ENCODE data around the gene PEX1. TPM values are rescaled to one million over a fixed set of nuclear protein-coding genes. Genes with fewer than 3 reads are reported as not detected.
A peak's percentile ranks its signal among the peaks of the same experiment; 100 is the strongest.
"Not testable (repeated sequence)": the region's sequence is repeated elsewhere in the genome, so short reads cannot be mapped to it uniquely, and the experiment has no call there.

The PEX1 gene
- total and polyA plus RNA-seq, 2 donors: 17.6 to 27.9 TPM

DNA sequence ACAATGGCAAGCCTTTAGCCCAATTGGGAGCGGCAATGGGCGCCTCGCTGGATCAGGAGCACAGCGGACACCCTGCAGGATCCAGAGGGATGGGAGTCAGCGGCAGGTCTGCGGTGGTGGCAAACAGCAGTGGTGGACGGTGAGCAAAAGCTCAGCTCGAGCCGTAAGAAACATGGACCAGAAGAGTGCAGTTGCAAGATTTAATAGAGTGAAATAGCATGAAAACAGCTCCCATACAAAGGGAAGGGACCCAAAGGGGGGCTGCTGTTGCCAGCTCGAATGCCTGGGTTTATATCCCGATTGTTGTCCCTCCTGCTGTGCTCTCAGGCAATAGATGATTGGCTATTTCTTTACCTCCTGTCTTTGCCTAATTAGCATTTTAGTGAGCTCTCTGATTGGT is 50.6 kb downstream of the PEX1 start, which contains the start of gene ERVW-1:
ERVW-1 (minus strand) TSS at position 266 of the 400 bp plus-strand sequence. CDS start 7,565 bp downstream, outside the sequence.
- DNase-seq (ENCODE audit: low read depth in 6 of 9, low spot score in 9 of 9): not testable (repeated sequence)
- 96% methylated on average over 11 of the region's 11 CpGs for WGBS

DNA sequence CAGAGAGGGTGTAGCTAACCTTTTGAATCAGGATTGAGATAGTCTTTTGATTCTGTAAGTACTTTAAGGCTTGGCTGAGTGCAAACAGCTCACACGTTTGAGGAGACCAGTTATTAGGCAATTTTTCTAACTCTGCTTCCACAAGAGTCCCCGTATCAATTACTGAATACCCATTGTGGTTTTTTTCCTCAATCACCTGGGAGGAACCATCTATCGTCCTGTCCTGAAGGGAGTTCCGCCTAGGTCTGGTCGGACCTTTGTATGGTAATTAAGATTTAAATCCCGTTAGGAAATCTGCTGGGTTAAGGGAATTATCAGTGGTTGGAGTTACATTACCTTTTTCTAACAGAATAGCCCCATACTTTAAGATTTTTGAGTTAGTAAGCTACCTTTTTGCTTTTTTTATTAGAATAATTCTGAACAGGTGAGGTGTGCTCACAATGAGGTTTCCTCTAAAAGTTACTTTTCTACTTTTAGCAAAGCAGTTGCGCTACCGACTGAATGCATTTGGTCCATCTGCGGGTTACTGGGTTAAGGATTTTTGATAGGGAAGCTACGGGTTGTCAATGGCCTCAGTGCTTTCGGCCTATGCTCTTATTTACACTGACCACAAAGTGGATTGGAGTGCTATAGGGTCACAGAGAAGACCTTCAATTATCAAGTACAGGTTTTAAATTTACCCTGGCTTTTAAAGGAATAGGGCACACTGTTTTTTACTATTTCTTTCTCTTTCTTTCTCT is 52.3 kb downstream of the PEX1 start:
- H3K4me1 ChIP-seq (ENCODE audit: control insufficient read depth in 2 of 2, insufficient read depth in 2 of 2, low read length in 2 of 2); H3K27ac ChIP-seq (ENCODE audit: low read depth in 1 of 2, low read length in 1 of 2); H3K36me3 ChIP-seq (ENCODE audit: control insufficient read depth in 2 of 2, insufficient read depth in 2 of 2, low read length in 1 of 2); DNase-seq (ENCODE audit: low read depth in 6 of 9, low spot score in 9 of 9); H3K9me3 ChIP-seq (ENCODE audit: control insufficient read depth in 2 of 2, insufficient read depth in 1 of 2, low read length in 1 of 2); H3K27me3 ChIP-seq (ENCODE audit: control insufficient read depth in 2 of 2, insufficient read depth in 1 of 2, low read length in 1 of 2); H3K4me3 ChIP-seq (ENCODE audit: low read length in 2 of 2): not testable (repeated sequence)
- 96% methylated on average over 11 of the region's 11 CpGs for WGBS

More for the DNA sequence above, 50.6 kb downstream of the PEX1 start, which contains the start of gene ERVW-1:
- H3K4me3 ChIP-seq (ENCODE audit: low read length in 2 of 2); H3K4me1 ChIP-seq (ENCODE audit: control insufficient read depth in 2 of 2, insufficient read depth in 2 of 2, low read length in 2 of 2); H3K27ac ChIP-seq (ENCODE audit: low read depth in 1 of 2, low read length in 1 of 2); H3K9me3 ChIP-seq (ENCODE audit: control insufficient read depth in 2 of 2, insufficient read depth in 1 of 2, low read length in 1 of 2); H3K36me3 ChIP-seq (ENCODE audit: control insufficient read depth in 2 of 2, insufficient read depth in 2 of 2, low read length in 1 of 2); H3K27me3 ChIP-seq (ENCODE audit: control insufficient read depth in 2 of 2, insufficient read depth in 1 of 2, low read length in 1 of 2): not testable (repeated sequence)

DNA sequence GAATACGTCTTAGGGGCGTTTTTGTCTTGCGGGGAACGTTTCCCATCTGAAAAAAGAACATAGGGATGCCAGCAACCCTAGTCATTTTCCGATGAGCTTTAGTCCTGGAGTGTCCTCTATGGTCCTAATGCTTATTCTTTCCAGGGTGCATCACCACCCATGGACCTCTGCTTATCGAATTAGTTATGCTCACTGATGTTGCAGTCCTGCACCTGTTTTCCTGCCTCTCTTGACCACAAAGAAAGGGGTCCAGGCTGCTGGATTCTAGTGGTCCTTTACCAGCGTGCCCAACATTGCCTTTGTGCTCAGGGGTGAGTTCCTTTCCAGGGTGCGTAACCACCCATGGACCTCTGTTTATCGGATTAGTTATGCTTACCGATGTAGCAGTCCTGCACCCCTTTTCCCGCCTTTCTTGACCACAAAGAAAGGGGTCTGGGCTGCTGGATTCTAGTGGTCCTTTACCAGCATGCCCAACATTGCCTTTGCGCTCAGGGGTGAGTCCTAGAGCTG is 53.0 kb downstream of the PEX1 start:
- H3K4me1 ChIP-seq (ENCODE audit: control insufficient read depth in 2 of 2, insufficient read depth in 2 of 2, low read length in 2 of 2); H3K36me3 ChIP-seq (ENCODE audit: control insufficient read depth in 2 of 2, insufficient read depth in 2 of 2, low read length in 1 of 2); H3K9me3 ChIP-seq (ENCODE audit: control insufficient read depth in 2 of 2, insufficient read depth in 1 of 2, low read length in 1 of 2); H3K4me3 ChIP-seq (ENCODE audit: low read length in 2 of 2); H3K27me3 ChIP-seq (ENCODE audit: control insufficient read depth in 2 of 2, insufficient read depth in 1 of 2, low read length in 1 of 2); DNase-seq (ENCODE audit: low read depth in 6 of 9, low spot score in 9 of 9); H3K27ac ChIP-seq (ENCODE audit: low read depth in 1 of 2, low read length in 1 of 2): not testable (repeated sequence)
- WGBS: 97% methylated on average over 12 of the region's 12 CpGs

DNA sequence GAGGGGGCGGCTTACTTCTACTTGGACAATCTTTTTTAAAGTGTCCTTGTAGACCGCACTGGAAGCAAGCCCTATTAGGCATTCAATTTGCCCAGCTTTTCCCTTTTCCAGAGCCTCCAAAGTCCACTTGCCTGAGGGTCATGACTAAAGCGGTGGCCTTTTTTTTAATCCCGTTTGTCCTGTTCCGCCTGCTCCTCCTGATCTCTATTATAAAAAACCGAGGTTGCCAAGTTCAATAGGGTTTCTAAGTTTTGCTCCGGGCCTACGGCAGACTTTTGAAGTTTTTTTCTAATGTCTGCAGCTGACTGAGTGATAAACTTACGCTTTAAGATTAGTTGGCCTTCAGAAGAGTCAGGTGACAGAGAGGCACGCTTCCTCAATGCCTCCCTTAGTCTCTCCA is 54.3 kb downstream of the PEX1 start:
- not testable (repeated sequence) for H3K4me3 ChIP-seq (ENCODE audit: low read length in 2 of 2); H3K27ac ChIP-seq (ENCODE audit: low read depth in 1 of 2, low read length in 1 of 2); H3K36me3 ChIP-seq (ENCODE audit: control insufficient read depth in 2 of 2, insufficient read depth in 2 of 2, low read length in 1 of 2); H3K9me3 ChIP-seq (ENCODE audit: control insufficient read depth in 2 of 2, insufficient read depth in 1 of 2, low read length in 1 of 2); H3K27me3 ChIP-seq (ENCODE audit: control insufficient read depth in 2 of 2, insufficient read depth in 1 of 2, low read length in 1 of 2); DNase-seq (ENCODE audit: low read depth in 6 of 9, low spot score in 9 of 9); H3K4me1 ChIP-seq (ENCODE audit: control insufficient read depth in 2 of 2, insufficient read depth in 2 of 2, low read length in 2 of 2)
- WGBS: 95% methylated on average over 10 of the region's 10 CpGs

DNA sequence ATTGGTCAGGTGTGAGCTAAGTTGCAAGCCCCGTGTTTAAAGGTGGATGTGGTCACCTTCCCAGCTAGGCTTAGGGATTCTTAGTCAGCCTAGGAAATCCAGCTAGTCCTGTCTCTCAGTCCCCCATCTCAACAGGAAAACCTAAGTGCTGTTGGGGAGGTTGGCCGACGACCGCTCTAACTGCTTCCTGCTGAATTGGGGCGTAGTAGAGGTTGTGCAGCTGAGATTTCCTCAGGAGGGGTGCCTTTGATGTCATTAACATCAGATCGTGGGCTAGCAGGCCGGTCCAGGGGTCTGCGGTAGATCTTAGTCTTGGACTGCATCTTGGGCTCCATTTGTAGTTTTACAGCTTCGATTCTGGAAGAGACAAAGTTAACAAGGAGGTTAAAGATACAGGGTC is 59.7 kb downstream of the PEX1 start:
- not testable (repeated sequence) for H3K9me3 ChIP-seq (ENCODE audit: control insufficient read depth in 2 of 2, insufficient read depth in 1 of 2, low read length in 1 of 2); DNase-seq (ENCODE audit: low read depth in 6 of 9, low spot score in 9 of 9); H3K27ac ChIP-seq (ENCODE audit: low read depth in 1 of 2, low read length in 1 of 2); H3K4me1 ChIP-seq (ENCODE audit: control insufficient read depth in 2 of 2, insufficient read depth in 2 of 2, low read length in 2 of 2); H3K27me3 ChIP-seq (ENCODE audit: control insufficient read depth in 2 of 2, insufficient read depth in 1 of 2, low read length in 1 of 2); H3K4me3 ChIP-seq (ENCODE audit: low read length in 2 of 2); H3K36me3 ChIP-seq (ENCODE audit: control insufficient read depth in 2 of 2, insufficient read depth in 2 of 2, low read length in 1 of 2)
- WGBS: 98% methylated on average over 9 of the region's 9 CpGs

DNA sequence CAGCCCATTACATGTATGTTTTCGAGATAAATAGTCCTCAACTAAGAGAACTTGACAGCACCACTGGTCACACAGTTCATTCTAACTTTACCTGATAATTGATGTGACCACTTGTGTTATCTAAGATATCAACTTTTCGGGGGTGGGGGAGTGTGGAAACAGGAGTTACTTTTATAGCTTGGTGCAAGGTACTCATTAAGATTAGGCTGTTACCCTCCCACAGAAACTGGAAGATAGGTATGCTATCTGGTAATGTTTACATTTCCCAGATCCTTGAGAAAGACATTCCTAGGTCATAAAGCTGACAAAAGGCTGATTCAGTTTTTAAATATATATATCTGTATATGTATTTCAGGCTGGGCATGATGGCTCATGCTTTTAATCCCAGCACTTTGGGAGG is 61.6 kb downstream of the PEX1 start:
- no peaks in the 10 kb centered on the region for H3K36me3 ChIP-seq (ENCODE audit: control insufficient read depth in 2 of 2, insufficient read depth in 2 of 2, low read length in 1 of 2)
- no peak overlapping the region for H3K4me3 ChIP-seq (ENCODE audit: low read length in 2 of 2)
- H3K4me1 ChIP-seq (ENCODE audit: control insufficient read depth in 2 of 2, insufficient read depth in 2 of 2, low read length in 2 of 2): no peaks in the 10 kb centered on the region
- H3K9me3 ChIP-seq (ENCODE audit: control insufficient read depth in 2 of 2, insufficient read depth in 1 of 2, low read length in 1 of 2): peaks cover 0 to 5% of the 10 kb centered on the region in 2 donors
- no peak overlapping the region for H3K27ac ChIP-seq (ENCODE audit: low read depth in 1 of 2, low read length in 1 of 2)
- H3K27me3 ChIP-seq (ENCODE audit: control insufficient read depth in 2 of 2, insufficient read depth in 1 of 2, low read length in 1 of 2): no peaks in the 10 kb centered on the region
- no peak for DNase-seq (ENCODE audit: low read depth in 6 of 9, low spot score in 9 of 9)
- 97% methylated on average over 2 of the region's 2 CpGs for WGBS

DNA sequence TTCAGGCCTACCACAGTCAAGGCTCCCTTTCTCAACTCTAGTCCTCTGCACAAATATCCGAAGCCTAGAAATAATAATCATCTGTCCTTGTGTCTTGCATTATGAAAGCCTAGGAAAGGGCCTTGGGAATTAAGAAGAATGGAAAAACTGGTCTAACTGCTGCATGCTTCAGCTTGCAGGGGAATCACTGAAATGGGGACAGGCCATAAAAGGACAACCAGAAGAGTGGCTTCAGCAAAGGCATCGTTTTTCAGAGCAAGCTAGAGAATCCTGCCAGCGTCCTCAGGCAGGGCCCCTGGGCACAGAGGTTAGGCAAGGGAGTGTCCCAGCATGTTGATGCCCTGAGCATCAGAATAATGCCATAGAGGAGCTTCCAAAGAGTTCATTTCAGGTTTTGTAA is 63.8 kb downstream of the PEX1 start:
- no peaks in the 10 kb centered on the region for H3K27me3 ChIP-seq (ENCODE audit: control insufficient read depth in 2 of 2, insufficient read depth in 1 of 2, low read length in 1 of 2)
- no peak for DNase-seq (ENCODE audit: low read depth in 6 of 9, low spot score in 9 of 9)
- peaks cover 0 to 5% of the 10 kb centered on the region in 2 donors for H3K9me3 ChIP-seq (ENCODE audit: control insufficient read depth in 2 of 2, insufficient read depth in 1 of 2, low read length in 1 of 2)
- H3K4me3 ChIP-seq (ENCODE audit: low read length in 2 of 2): no peak overlapping the region
- no peak overlapping the region for H3K27ac ChIP-seq (ENCODE audit: low read depth in 1 of 2, low read length in 1 of 2)
- H3K4me1 ChIP-seq (ENCODE audit: control insufficient read depth in 2 of 2, insufficient read depth in 2 of 2, low read length in 2 of 2): no peaks in the 10 kb centered on the region
- WGBS: 91% methylated on average over 3 of the region's 3 CpGs
- no peaks in the 10 kb centered on the region for H3K36me3 ChIP-seq (ENCODE audit: control insufficient read depth in 2 of 2, insufficient read depth in 2 of 2, low read length in 1 of 2)

GRCh38 chr7:92462560-92462959 is 65.8 kb downstream of the PEX1 start:
- Histone ChIP-seq H3K36me3 (ENCODE audit: control insufficient read depth in 2 of 2, insufficient read depth in 2 of 2, low read length in 1 of 2) (no peaks in the 10 kb centered on the region), H3K9me3 (ENCODE audit: control insufficient read depth in 2 of 2, insufficient read depth in 1 of 2, low read length in 1 of 2) (no peaks in the 10 kb centered on the region), H3K4me1 (ENCODE audit: control insufficient read depth in 2 of 2, insufficient read depth in 2 of 2, low read length in 2 of 2) (no peaks in the 10 kb centered on the region), H3K4me3 (ENCODE audit: low read length in 2 of 2) (no peak overlapping the region), H3K27me3 (ENCODE audit: control insufficient read depth in 2 of 2, insufficient read depth in 1 of 2, low read length in 1 of 2) (no peaks in the 10 kb centered on the region), H3K27ac (ENCODE audit: low read depth in 1 of 2, low read length in 1 of 2) (no peak overlapping the region)
- WGBS: 98% methylated on average over 3 of the region's 3 CpGs
- no peak for DNase-seq (ENCODE audit: low read depth in 6 of 9, low spot score in 9 of 9)

DNA sequence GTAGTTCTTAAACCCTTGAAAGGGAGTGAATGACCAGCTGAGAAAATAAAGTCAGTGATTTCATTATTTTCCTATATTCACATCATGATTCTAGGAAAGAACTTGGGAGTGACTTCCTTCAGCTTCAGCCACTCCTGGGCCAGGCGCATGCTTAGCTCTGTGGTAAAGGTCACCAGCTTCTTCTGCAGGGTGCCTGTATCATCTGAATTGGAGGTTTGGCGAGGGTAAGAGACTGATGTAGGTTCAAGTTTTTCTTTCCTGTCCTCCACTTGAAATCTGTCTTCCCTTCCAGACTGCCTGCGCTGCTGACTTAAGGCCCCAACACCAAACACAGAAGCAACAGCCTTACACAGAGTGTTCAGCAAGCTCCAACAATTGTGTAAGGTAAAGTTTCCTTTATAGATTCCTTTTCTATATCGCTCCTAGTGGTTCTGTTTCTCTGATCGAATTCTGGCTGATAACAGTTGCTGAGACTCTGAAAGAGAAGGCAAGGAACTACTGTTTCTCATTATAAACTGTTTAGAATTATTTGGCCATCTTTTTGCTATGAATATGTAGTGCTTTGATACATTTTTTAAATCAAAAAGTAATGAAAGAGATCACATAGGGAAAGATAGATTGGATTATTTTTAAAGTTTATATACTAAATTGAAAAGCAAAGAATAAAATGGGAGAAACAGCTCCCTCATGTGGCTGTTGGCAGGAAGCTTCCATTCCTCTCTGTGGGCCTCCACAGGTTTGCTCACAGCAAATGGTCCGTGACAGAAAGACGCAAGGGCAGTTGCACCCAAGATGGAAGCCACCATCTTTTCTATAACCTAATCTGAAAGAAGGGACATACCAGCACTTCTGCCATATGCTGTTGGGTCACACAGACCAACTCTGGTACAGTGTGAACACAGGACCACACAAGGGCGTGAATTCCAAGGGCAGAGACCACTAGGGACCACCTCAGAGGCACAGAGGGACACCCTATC is 67.0 kb downstream of the PEX1 start:
- Histone ChIP-seq H3K36me3 (ENCODE audit: control insufficient read depth in 2 of 2, insufficient read depth in 2 of 2, low read length in 1 of 2) (peaks cover 2 to 5% of the 10 kb centered on the region in 2 donors), H3K27me3 (ENCODE audit: control insufficient read depth in 2 of 2, insufficient read depth in 1 of 2, low read length in 1 of 2) (no peaks in the 10 kb centered on the region), H3K4me1 (ENCODE audit: control insufficient read depth in 2 of 2, insufficient read depth in 2 of 2, low read length in 2 of 2) (no peaks in the 10 kb centered on the region), H3K9me3 (ENCODE audit: control insufficient read depth in 2 of 2, insufficient read depth in 1 of 2, low read length in 1 of 2) (no peaks in the 10 kb centered on the region), H3K4me3 (ENCODE audit: low read length in 2 of 2) (no peak overlapping the region), H3K27ac (ENCODE audit: low read depth in 1 of 2, low read length in 1 of 2) (no peak overlapping the region)
- WGBS: 90% methylated on average over 8 of the region's 8 CpGs
- DNase-seq (ENCODE audit: low read depth in 6 of 9, low spot score in 9 of 9): peak in 6 of 9 donors; percentile 5 to 54 (median 15)

Measured in thymus (tissue), 11 donors.